Neural progenitor cell (in vitro differentiated cells): ENCODE data around the gene ZNF106. TPM values are rescaled to one million over a fixed set of nuclear protein-coding genes. Genes with fewer than 3 reads are reported as not detected.

Experiments
- DNase-seq: peaks from one replicate; pipeline ENCODE4 v3.0.0-alpha.2; 2016; ENCODE audit warnings: low spot score
- H2AFZ ChIP-seq: fragments of 200-600 bp; sonication (generic); replicated peaks from 2 replicates; pipeline ENCODE4 v1.6.1; 2016; ENCODE audit warnings: antibody characterized with exemption
- H3F3A ChIP-seq: fragments of 200-600 bp; sonication (generic); 2 replicates; pipeline ENCODE4 v1.6.1; 2016; ENCODE audit warnings: antibody characterized with exemption, low read depth
- H3K27ac ChIP-seq: fragments of 200-600 bp; sonication (generic); 2 replicates; pipeline ENCODE4 v1.5.1; 2016; ENCODE audit warnings: mild to moderate bottlenecking
- H3K27me3 ChIP-seq: fragments of 200-600 bp; sonication (generic); 2 replicates; pipeline ENCODE4 v1.6.1; 2016; ENCODE audit warnings: mild to moderate bottlenecking, moderate library complexity
- H3K36me3 ChIP-seq: fragments of 200-600 bp; sonication (generic); 2 replicates; pipeline ENCODE4 v1.5.1; 2016
- H3K4me1 ChIP-seq: fragments of 200-600 bp; sonication (generic); 2 replicates; pipeline ENCODE4 v1.6.1; 2016; ENCODE audit warnings: mixed run types
- H3K4me2 ChIP-seq: fragments of 200-600 bp; sonication (generic); 2 replicates; pipeline ENCODE4 v1.6.1; 2016
- H3K4me3 ChIP-seq: fragments of 200-600 bp; sonication (generic); 2 replicates; pipeline ENCODE4 v1.5.1; 2016
- H3K79me2 ChIP-seq: fragments of 200-600 bp; sonication (generic); 2 replicates; pipeline ENCODE4 v1.6.1; 2016; ENCODE audit warnings: low read depth
- H3K9ac ChIP-seq: fragments of 200-600 bp; sonication (generic); 2 replicates; pipeline ENCODE4 v1.6.1; 2016
- H3K9me3 ChIP-seq: fragments of 200-600 bp; sonication (generic); 2 replicates; pipeline ENCODE4 v1.5.1; 2016; ENCODE audit warnings: low read depth
- H4K20me1 ChIP-seq: fragments of 200-600 bp; sonication (generic); 2 replicates; pipeline ENCODE4 v1.6.1; 2016; ENCODE audit warnings: low read depth
- H3K27ac Mint-ChIP-seq: 3 replicates; pipeline ENCODE4 v1.8.0; 2021; ENCODE audit warnings: mixed read lengths
- H3K27me3 Mint-ChIP-seq: 2 replicates; pipeline ENCODE4 v1.8.0; 2022; ENCODE audit warnings: low read depth, mild to moderate bottlenecking, inconsistent platforms, moderate library complexity, mixed read lengths; ENCODE audit not compliant: insufficient read depth
- H3K36me3 Mint-ChIP-seq: 3 replicates; pipeline ENCODE4 v1.8.0; 2021; ENCODE audit warnings: mixed read lengths
- H3K4me1 Mint-ChIP-seq: 3 replicates; pipeline ENCODE4 v1.8.0; 2021; ENCODE audit warnings: mixed read lengths
- H3K4me3 Mint-ChIP-seq: 3 replicates; pipeline ENCODE4 v1.8.0; 2021; ENCODE audit warnings: mild to moderate bottlenecking, moderate library complexity, mixed read lengths
- H3K9me3 Mint-ChIP-seq: 3 replicates; pipeline ENCODE4 v1.8.0; 2020; ENCODE audit warnings: mixed read lengths
- EZH2 ChIP-seq: fragments of 200-600 bp; sonication (generic); IDR thresholded peaks from 2 replicates; pipeline ENCODE4 v1.6.1; 2017; ENCODE audit warnings: antibody characterized with exemption, mild to moderate bottlenecking, moderate library complexity
- EZH2phosphoT487 ChIP-seq: fragments of 200-600 bp; sonication (generic); IDR thresholded peaks from 2 replicates; pipeline ENCODE4 v1.6.1; 2017; ENCODE audit warnings: antibody characterized with exemption
- total RNA-seq: library from RNA; depleted of rRNA; stranded (reverse); fragments of >200 nt; gene quantifications from 2 replicates; pipeline ENCODE4 v1.2.3, GENCODE V29; 2015; ENCODE audit warnings: low replicate concordance
- TF ChIP-seq, protein P1 (sequence below): fragments of 200-600 bp; sonication (generic); IDR thresholded peaks from 2 replicates; pipeline ENCODE4 v1.5.1; 2017; ENCODE audit warnings: antibody characterized with exemption, mild to moderate bottlenecking

ZNF106 gene
- total RNA-seq, 1 donor from 2014 or later, result 72.2 TPM

DNA sequence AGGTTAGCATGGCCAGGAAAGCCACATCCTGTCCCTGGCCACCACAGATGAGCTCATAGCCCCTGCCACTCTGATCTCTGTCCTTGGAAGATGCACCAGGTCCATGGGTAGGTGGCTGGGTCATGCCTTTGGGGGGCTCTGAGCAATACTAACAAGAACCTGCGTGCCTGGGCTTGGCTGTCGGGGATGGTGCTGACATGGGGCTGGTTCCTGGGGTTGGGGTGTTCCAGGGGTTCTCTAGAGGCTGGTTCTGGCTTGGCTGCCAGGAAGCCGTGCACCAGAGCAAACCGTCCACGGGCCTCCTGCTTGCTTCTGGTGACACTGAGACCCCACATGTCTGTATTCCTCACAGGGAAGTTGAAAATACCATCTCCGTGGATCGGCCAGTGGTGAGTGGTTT is 87.6 kb downstream of the ZNF106 start:
- no peak for TF ChIP-seq EZH2
- TF ChIP-seq EZH2phosphoT487, result no peak
- TF ChIP-seq, protein P1, sequence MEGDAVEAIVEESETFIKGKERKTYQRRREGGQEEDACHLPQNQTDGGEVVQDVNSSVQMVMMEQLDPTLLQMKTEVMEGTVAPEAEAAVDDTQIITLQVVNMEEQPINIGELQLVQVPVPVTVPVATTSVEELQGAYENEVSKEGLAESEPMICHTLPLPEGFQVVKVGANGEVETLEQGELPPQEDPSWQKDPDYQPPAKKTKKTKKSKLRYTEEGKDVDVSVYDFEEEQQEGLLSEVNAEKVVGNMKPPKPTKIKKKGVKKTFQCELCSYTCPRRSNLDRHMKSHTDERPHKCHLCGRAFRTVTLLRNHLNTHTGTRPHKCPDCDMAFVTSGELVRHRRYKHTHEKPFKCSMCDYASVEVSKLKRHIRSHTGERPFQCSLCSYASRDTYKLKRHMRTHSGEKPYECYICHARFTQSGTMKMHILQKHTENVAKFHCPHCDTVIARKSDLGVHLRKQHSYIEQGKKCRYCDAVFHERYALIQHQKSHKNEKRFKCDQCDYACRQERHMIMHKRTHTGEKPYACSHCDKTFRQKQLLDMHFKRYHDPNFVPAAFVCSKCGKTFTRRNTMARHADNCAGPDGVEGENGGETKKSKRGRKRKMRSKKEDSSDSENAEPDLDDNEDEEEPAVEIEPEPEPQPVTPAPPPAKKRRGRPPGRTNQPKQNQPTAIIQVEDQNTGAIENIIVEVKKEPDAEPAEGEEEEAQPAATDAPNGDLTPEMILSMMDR, result no peak
- Mint-ChIP-seq H3K9me3 (no peaks in the 10 kb centered on the region), H3K36me3 (no peaks in the 10 kb centered on the region), H3K27ac (no peak overlapping the region), H3K4me1 (no peaks in the 10 kb centered on the region), H3K4me3 (no peak overlapping the region), H3K27me3 (no peaks in the 10 kb centered on the region)
- Histone ChIP-seq H3K27me3 (no peaks in the 10 kb centered on the region), H4K20me1 (no peaks in the 10 kb centered on the region), H3K9ac (no peak overlapping the region), H3K36me3 (no peaks in the 10 kb centered on the region), H3F3A (no peaks in the 10 kb centered on the region), H3K4me3 (no peak overlapping the region), H3K4me2 (no peak overlapping the region), H3K4me1 (no peaks in the 10 kb centered on the region), H3K9me3 (no peaks in the 10 kb centered on the region), H3K79me2 (no peaks in the 10 kb centered on the region), H3K27ac (no peak overlapping the region), H2AFZ (no peak overlapping the region)
- no peak for DNase-seq

DNA sequence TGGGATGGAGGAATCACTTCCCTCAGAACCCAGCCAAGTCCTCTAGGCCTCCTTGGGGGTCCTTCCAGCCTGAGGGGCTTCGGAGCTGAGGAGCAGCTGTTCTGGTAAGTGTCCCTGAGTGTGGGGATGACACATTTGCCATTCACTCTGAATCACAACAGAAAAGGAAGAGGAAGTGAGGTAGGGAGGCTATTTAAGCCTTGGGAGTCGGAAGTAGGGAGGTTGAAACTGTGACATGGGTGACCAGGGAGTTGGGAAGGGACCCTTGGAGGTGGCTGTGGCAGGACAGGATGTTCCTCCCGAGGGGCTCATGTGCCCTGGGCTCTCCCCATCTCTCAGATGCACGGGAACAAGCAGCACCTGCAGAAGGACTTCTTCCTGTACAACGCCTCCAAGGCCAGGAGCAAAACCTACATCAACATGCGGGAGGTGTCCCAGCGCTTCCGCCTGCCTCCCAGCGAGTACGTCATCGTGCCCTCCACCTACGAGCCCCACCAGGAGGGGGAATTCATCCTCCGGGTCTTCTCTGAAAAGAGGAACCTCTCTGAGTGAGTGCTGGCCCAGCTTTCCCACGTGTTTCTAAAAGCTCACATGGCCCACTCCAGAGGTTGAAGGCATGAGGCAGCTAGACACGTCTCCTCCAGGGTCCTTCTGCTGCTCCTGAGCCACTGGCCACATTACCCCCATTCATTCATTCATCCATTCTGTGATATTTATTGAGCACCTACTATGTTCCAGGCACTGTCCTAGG is 88.3 kb downstream of the ZNF106 start:
- no peak overlapping the region for H2AFZ ChIP-seq
- H4K20me1 ChIP-seq, result no peaks in the 10 kb centered on the region
- Mint-ChIP-seq H3K27ac (peak overlapping the region; percentile 67), H3K9me3 (no peaks in the 10 kb centered on the region), H3K27me3 (no peaks in the 10 kb centered on the region), H3K4me1 (no peaks in the 10 kb centered on the region), H3K36me3 (no peaks in the 10 kb centered on the region), H3K4me3 (no peak overlapping the region)
- H3K79me2 ChIP-seq, result no peaks in the 10 kb centered on the region
- no peaks in the 10 kb centered on the region for H3K4me1 ChIP-seq
- TF ChIP-seq, protein P1, result no peak
- TF ChIP-seq EZH2 (no peak), EZH2phosphoT487 (no peak)
- H3K9ac ChIP-seq, result no peak overlapping the region
- no peak overlapping the region for H3K4me2 ChIP-seq
- no peaks in the 10 kb centered on the region for H3K36me3 ChIP-seq
- no peaks in the 10 kb centered on the region for H3K9me3 ChIP-seq
- no peak overlapping the region for H3K27ac ChIP-seq
- no peak for DNase-seq
- H3K4me3 ChIP-seq, result no peak overlapping the region
- H3F3A ChIP-seq, result no peaks in the 10 kb centered on the region
- H3K27me3 ChIP-seq, result no peaks in the 10 kb centered on the region

DNA sequence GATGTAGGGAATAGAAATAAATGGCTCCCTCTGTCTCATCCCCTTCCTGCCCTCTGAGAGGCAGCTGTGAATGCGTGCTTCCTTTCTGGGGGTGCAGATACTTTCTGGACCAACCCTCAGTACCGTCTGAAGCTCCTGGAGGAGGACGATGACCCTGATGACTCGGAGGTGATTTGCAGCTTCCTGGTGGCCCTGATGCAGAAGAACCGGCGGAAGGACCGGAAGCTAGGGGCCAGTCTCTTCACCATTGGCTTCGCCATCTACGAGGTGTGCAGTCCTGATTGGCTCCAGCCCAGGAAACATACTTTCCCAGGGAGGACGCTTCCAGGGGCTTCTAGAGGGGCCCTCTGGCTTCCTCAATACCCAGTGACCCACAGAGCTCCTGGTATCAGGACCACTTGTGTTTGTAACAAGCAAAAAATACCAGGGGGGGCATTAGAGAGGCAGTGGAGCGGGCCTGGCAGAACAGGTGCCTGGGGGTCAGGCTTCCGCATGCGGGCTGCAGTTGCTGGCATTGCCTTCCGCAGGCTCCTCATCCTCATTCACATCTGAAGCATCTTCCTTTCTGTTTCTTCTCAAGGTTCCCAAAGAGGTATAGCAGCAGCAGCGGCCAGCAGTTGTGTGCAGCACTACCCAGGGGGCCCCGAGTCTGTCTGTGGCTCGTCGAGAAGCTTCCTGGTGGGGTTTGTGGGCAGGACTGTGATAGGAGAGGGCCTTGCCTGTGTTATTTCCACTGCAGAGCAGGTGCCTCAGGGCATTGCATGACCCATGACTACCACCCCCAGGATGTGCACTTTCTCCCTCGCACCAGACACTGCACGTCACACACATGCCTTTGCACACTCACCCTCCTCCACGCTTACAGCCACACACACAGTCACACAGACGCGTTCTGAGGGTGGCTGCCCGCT is 89.1 kb downstream of the ZNF106 start:
- Histone ChIP-seq H4K20me1 (no peaks in the 10 kb centered on the region), H3K4me3 (no peak overlapping the region), H3K9ac (no peak overlapping the region), H3K36me3 (no peaks in the 10 kb centered on the region), H3K27ac (no peak overlapping the region), H3K79me2 (no peaks in the 10 kb centered on the region), H3K27me3 (no peaks in the 10 kb centered on the region), H3K4me2 (no peak overlapping the region), H3F3A (no peaks in the 10 kb centered on the region), H2AFZ (no peak overlapping the region), H3K9me3 (no peaks in the 10 kb centered on the region), H3K4me1 (no peaks in the 10 kb centered on the region)
- TF ChIP-seq EZH2, result no peak
- TF ChIP-seq EZH2phosphoT487, result no peak
- TF ChIP-seq, protein P1, result no peak
- Mint-ChIP-seq H3K9me3 (no peaks in the 10 kb centered on the region), H3K27me3 (no peaks in the 10 kb centered on the region), H3K4me1 (no peaks in the 10 kb centered on the region), H3K36me3 (no peaks in the 10 kb centered on the region), H3K4me3 (no peak overlapping the region), H3K27ac (peak overlapping the region; percentile 67)
- no peak for DNase-seq
